MM.1S (cell line): Measurements from ENCODE around the gene KLHL11.

Source experiments
- DNase-seq: peaks from one replicate; pipeline ENCODE4 v3.0.0-alpha.2; 2015
- H2AFZ ChIP-seq: fragments of 300-600 bp; sonication (generic); 2 replicates; pipeline ENCODE4 v1.6.0; 2016; ENCODE audit warnings: antibody characterized with exemption, low read length
- H3F3A ChIP-seq: fragments of 300-600 bp; sonication (generic); 2 replicates; pipeline ENCODE4 v1.6.1; 2016; ENCODE audit warnings: mild to moderate bottlenecking, antibody characterized with exemption, low read length, moderate library complexity, mixed read lengths; ENCODE audit not compliant: insufficient read depth
- H3K27ac ChIP-seq: fragments of 300-600 bp; sonication (generic); 2 replicates; pipeline ENCODE4 v1.5.1; 2016; ENCODE audit warnings: mild to moderate bottlenecking, low read length
- H3K27me3 ChIP-seq: fragments of 300-600 bp; sonication (generic); replicated peaks from 2 replicates; pipeline ENCODE4 v1.6.0; 2016; ENCODE audit warnings: low read length; ENCODE audit not compliant: insufficient read depth
- H3K36me3 ChIP-seq: fragments of 300-600 bp; sonication (generic); replicated peaks from 2 replicates; pipeline ENCODE4 v1.6.1; 2016; ENCODE audit warnings: mild to moderate bottlenecking, low read length, mixed read lengths; ENCODE audit not compliant: insufficient read depth
- H3K4me1 ChIP-seq: fragments of 300-600 bp; sonication (generic); 2 replicates; pipeline ENCODE4 v1.6.1; 2016; ENCODE audit warnings: low read length, mixed read lengths
- H3K4me2 ChIP-seq: fragments of 300-600 bp; sonication (generic); 2 replicates; pipeline ENCODE4 v1.6.0; 2016; ENCODE audit warnings: low read depth, low read length
- H3K4me3 ChIP-seq: fragments of 300-600 bp; sonication (generic); 2 replicates; pipeline ENCODE4 v1.5.1; 2016; ENCODE audit warnings: low read length, mixed read lengths
- H3K79me2 ChIP-seq: fragments of 300-600 bp; sonication (generic); 2 replicates; pipeline ENCODE4 v1.6.1; 2016; ENCODE audit warnings: mixed run types, low read length, mixed read lengths
- H3K9ac ChIP-seq: fragments of 300-600 bp; sonication (generic); 2 replicates; pipeline ENCODE4 v1.6.1; 2016; ENCODE audit warnings: low read length, mixed read lengths
- H3K9me2 ChIP-seq: fragments of 300-600 bp; sonication (generic); replicated peaks from 2 replicates; pipeline ENCODE4 v1.6.1; 2016; ENCODE audit warnings: mild to moderate bottlenecking, low read length, mixed read lengths; ENCODE audit not compliant: insufficient read depth
- H3K9me3 ChIP-seq: fragments of 300-600 bp; sonication (generic); replicated peaks from 2 replicates; pipeline ENCODE4 v1.6.1; 2016; ENCODE audit warnings: mild to moderate bottlenecking, low read length, mixed read lengths; ENCODE audit not compliant: insufficient read depth
- H4K20me1 ChIP-seq: fragments of 300-600 bp; sonication (generic); 2 replicates; pipeline ENCODE4 v1.6.1; 2016; ENCODE audit warnings: mild to moderate bottlenecking, low read length, moderate library complexity, mixed read lengths; ENCODE audit not compliant: insufficient read depth
- CTCF ChIP-seq: fragments of 300-600 bp; sonication (generic); IDR thresholded peaks from 2 replicates; pipeline ENCODE4 v1.5.1; 2016; ENCODE audit warnings: antibody characterized with exemption, low read length, mixed read lengths
- EZH2 ChIP-seq: fragments of 300-600 bp; sonication (generic); optimal IDR thresholded peaks from 2 replicates; pipeline ENCODE3; 2017; ENCODE audit warnings: low read depth, mild to moderate bottlenecking, antibody characterized with exemption, low read length, mixed read lengths
- EZH2phosphoT487 ChIP-seq: fragments of 300-600 bp; sonication (generic); IDR thresholded peaks from 2 replicates; pipeline ENCODE4 v1.6.1; 2018; ENCODE audit warnings: antibody characterized with exemption, low read length

Gene KLHL11

GRCh38 chr17:41823580-41823979, 41.6 kb downstream of the KLHL11 start:
- TF ChIP-seq CTCF (no peak), EZH2 (no peak), EZH2phosphoT487 (no peak)
- no peaks in the 10 kb centered on the region for H4K20me1 ChIP-seq
- H3K9ac ChIP-seq: no peak overlapping the region
- no peak overlapping the region for H2AFZ ChIP-seq
- no peak overlapping the region for H3K4me3 ChIP-seq
- no peaks in the 10 kb centered on the region for H3K4me1 ChIP-seq
- no peak overlapping the region for H3K27ac ChIP-seq
- no peaks in the 10 kb centered on the region for H3K36me3 ChIP-seq
- H3K9me2 ChIP-seq: no peaks in the 10 kb centered on the region
- H3F3A ChIP-seq: no peaks in the 10 kb centered on the region
- H3K79me2 ChIP-seq: no peaks in the 10 kb centered on the region
- peaks cover 9% of the 10 kb centered on the region for H3K27me3 ChIP-seq
- H3K9me3 ChIP-seq: no peaks in the 10 kb centered on the region
- DNase-seq: no peak
- no peak overlapping the region for H3K4me2 ChIP-seq

GRCh38 chr17:41823141-41823524, 42.1 kb downstream of the KLHL11 start:
- no peaks in the 10 kb centered on the region for H3K79me2 ChIP-seq
- peaks cover 9% of the 10 kb centered on the region for H3K27me3 ChIP-seq
- H3K9me2 ChIP-seq: no peaks in the 10 kb centered on the region
- no peaks in the 10 kb centered on the region for H3K36me3 ChIP-seq
- DNase-seq: no peak
- H3K9ac ChIP-seq: no peak overlapping the region
- H3K4me3 ChIP-seq: no peak overlapping the region
- no peak overlapping the region for H3K4me2 ChIP-seq
- TF ChIP-seq EZH2: no peak
- TF ChIP-seq CTCF: no peak
- TF ChIP-seq EZH2phosphoT487: no peak
- no peak overlapping the region for H3K27ac ChIP-seq
- H2AFZ ChIP-seq: no peak overlapping the region
- no peaks in the 10 kb centered on the region for H4K20me1 ChIP-seq
- H3K4me1 ChIP-seq: no peaks in the 10 kb centered on the region
- H3F3A ChIP-seq: no peaks in the 10 kb centered on the region
- no peaks in the 10 kb centered on the region for H3K9me3 ChIP-seq

GRCh38 chr17:41822216-41823140, 42.7 kb downstream of the KLHL11 start:
- Histone ChIP-seq H3F3A (no peaks in the 10 kb centered on the region), H3K4me1 (no peaks in the 10 kb centered on the region), H3K9me3 (no peaks in the 10 kb centered on the region), H3K4me3 (no peak overlapping the region), H3K27me3 (peaks cover 9% of the 10 kb centered on the region), H3K4me2 (no peak overlapping the region), H3K9me2 (no peaks in the 10 kb centered on the region), H3K27ac (no peak overlapping the region), H4K20me1 (no peaks in the 10 kb centered on the region), H3K36me3 (no peaks in the 10 kb centered on the region), H3K79me2 (no peaks in the 10 kb centered on the region), H3K9ac (no peak overlapping the region), H2AFZ (no peak overlapping the region)
- no peak for DNase-seq
- TF ChIP-seq EZH2 (no peak), CTCF (no peak), EZH2phosphoT487 (no peak)
